H9 (cell line): ENCODE data around the gene TPRG1. TPM values are rescaled to one million over a fixed set of nuclear protein-coding genes. Genes with fewer than 3 reads are reported as not detected.
A peak's percentile ranks its signal among the peaks of the same experiment; 100 is the strongest.

Source experiments
- DNase-seq: peaks from one replicate; pipeline ENCODE4 v3.0.0-alpha.2; 2017
- H2AFZ ChIP-seq: one replicate; pipeline ENCODE4 v1.6.1; 2013; ENCODE audit warnings: mild to moderate bottlenecking, low read length, control low read depth, moderate library complexity
- H2AK5ac ChIP-seq: 2 replicates; pipeline ENCODE4 v1.6.1; 2013; ENCODE audit warnings: low read length, control low read depth, mixed read lengths; ENCODE audit not compliant: insufficient read length
- H2BK120ac ChIP-seq: one replicate; pipeline ENCODE4 v1.6.1; 2013; ENCODE audit warnings: low read depth, mild to moderate bottlenecking, low read length, control low read depth, inconsistent platforms; ENCODE audit not compliant: poor library complexity, severe bottlenecking
- H2BK12ac ChIP-seq: 2 replicates; pipeline ENCODE4 v1.6.1; 2013; ENCODE audit warnings: low read length, control low read depth, mixed read lengths, low read depth; ENCODE audit not compliant: insufficient read length
- H2BK15ac ChIP-seq: 2 replicates; pipeline ENCODE4 v1.6.1; 2013; ENCODE audit warnings: low read depth, low read length, control low read depth
- H2BK20ac ChIP-seq: one replicate; pipeline ENCODE4 v1.6.1; 2013; ENCODE audit warnings: low read depth, mild to moderate bottlenecking, low read length, control low read depth, inconsistent platforms; ENCODE audit not compliant: poor library complexity, severe bottlenecking
- H2BK5ac ChIP-seq: 2 replicates; pipeline ENCODE4 v1.6.1; 2013; ENCODE audit warnings: low read length, control low read depth, mixed read lengths; ENCODE audit not compliant: insufficient read length
- H3K14ac ChIP-seq: 2 replicates; pipeline ENCODE4 v1.6.1; 2013; ENCODE audit warnings: low read length, control low read depth; ENCODE audit not compliant: insufficient read depth
- H3K18ac ChIP-seq: 2 replicates; pipeline ENCODE4 v1.6.1; 2013; ENCODE audit warnings: low read depth, mild to moderate bottlenecking, mixed read lengths, low read length, control low read depth; ENCODE audit not compliant: insufficient read length
- H3K23ac ChIP-seq: 2 replicates; pipeline ENCODE4 v1.6.1; 2013; ENCODE audit warnings: low read length, control low read depth, mixed read lengths, low read depth; ENCODE audit not compliant: insufficient read length
- H3K23me2 ChIP-seq: 2 replicates; pipeline ENCODE4 v1.6.1; 2013; ENCODE audit warnings: low read depth, mild to moderate bottlenecking, mixed read lengths, low read length, control low read depth; ENCODE audit not compliant: insufficient read length, poor library complexity, severe bottlenecking
- H3K27ac ChIP-seq: 2 replicates; pipeline ENCODE4 v1.5.1; 2013; ENCODE audit warnings: low read length, control low read depth, mixed read lengths, low read depth; ENCODE audit not compliant: insufficient read length
- H3K27me3 ChIP-seq: 2 replicates; pipeline ENCODE4 v1.6.1; 2013; ENCODE audit warnings: low read length, control low read depth, inconsistent platforms; ENCODE audit not compliant: insufficient read depth
- H3K4ac ChIP-seq: 2 replicates; pipeline ENCODE4 v1.6.1; 2013; ENCODE audit warnings: low read depth, mild to moderate bottlenecking, control low read depth, inconsistent platforms, low read length, moderate library complexity
- H3K4me1 ChIP-seq: 2 replicates; pipeline ENCODE4 v1.6.1; 2013; ENCODE audit warnings: low read length, control low read depth, inconsistent platforms; ENCODE audit not compliant: insufficient read depth
- H3K4me2 ChIP-seq: 2 replicates; pipeline ENCODE4 v1.6.1; 2013; ENCODE audit warnings: low read length, control low read depth, mixed read lengths; ENCODE audit not compliant: insufficient read length, insufficient read depth
- H3K56ac ChIP-seq: 2 replicates; pipeline ENCODE4 v1.6.1; 2013; ENCODE audit warnings: low read depth, mild to moderate bottlenecking, mixed read lengths, low read length, control low read depth; ENCODE audit not compliant: insufficient read length
- H3K79me1 ChIP-seq: 2 replicates; pipeline ENCODE4 v1.6.1; 2013; ENCODE audit warnings: low read depth, mild to moderate bottlenecking, moderate library complexity, low read length, control low read depth, inconsistent platforms; ENCODE audit not compliant: insufficient read depth, poor library complexity, severe bottlenecking
- H3K79me2 ChIP-seq: 2 replicates; pipeline ENCODE4 v1.6.1; 2013; ENCODE audit warnings: low read length, control low read depth, inconsistent platforms; ENCODE audit not compliant: insufficient read depth
- H3K9ac ChIP-seq: 2 replicates; pipeline ENCODE4 v1.6.1; 2013; ENCODE audit warnings: low read length, control low read depth, mixed read lengths; ENCODE audit not compliant: insufficient read length; ENCODE audit errors: extremely low read depth
- H3K9me3 ChIP-seq: one replicate; pipeline ENCODE4 v1.6.1; 2013; ENCODE audit warnings: low read depth, low read length, inconsistent platforms; ENCODE audit not compliant: control insufficient read depth
- H3T11ph ChIP-seq: one replicate; pipeline ENCODE4 v1.6.1; 2013; ENCODE audit warnings: mild to moderate bottlenecking, low read length, control low read depth, inconsistent platforms
- H4K20me1 ChIP-seq: one replicate; pipeline ENCODE4 v1.6.1; 2013; ENCODE audit not compliant: control insufficient read depth, insufficient read length, insufficient read depth
- H4K5ac ChIP-seq: 2 replicates; pipeline ENCODE4 v1.6.1; 2013; ENCODE audit warnings: low read depth, mild to moderate bottlenecking, mixed read lengths, low read length, control low read depth; ENCODE audit not compliant: insufficient read length
- H4K8ac ChIP-seq: replicated peaks from 2 replicates; pipeline ENCODE4 v1.6.1; 2013; ENCODE audit warnings: low read length, control low read depth, mixed read lengths, low read depth; ENCODE audit not compliant: insufficient read length
- H4K91ac ChIP-seq: 2 replicates; pipeline ENCODE4 v1.6.1; 2013; ENCODE audit warnings: low read depth, mild to moderate bottlenecking, moderate library complexity, mixed read lengths, low read length, control low read depth; ENCODE audit not compliant: insufficient read length
- H3K27ac Mint-ChIP-seq, 3 experiments: 2 replicates in 2 of 3; 3 replicates in 1 of 3; pipeline ENCODE4 v1.8.0; 2020 to 2021; ENCODE audit warnings: mixed read lengths in 3 of 3, mild to moderate bottlenecking in 1 of 3, moderate library complexity in 1 of 3
- H3K27me3 Mint-ChIP-seq: 2 replicates; pipeline ENCODE4 v1.8.0; 2021; ENCODE audit warnings: low read depth, mild to moderate bottlenecking, moderate library complexity, mixed read lengths
- H3K36me3 Mint-ChIP-seq, 3 experiments: 2 replicates in 2 of 3; 3 replicates in 1 of 3; pipeline ENCODE4 v1.8.0; 2020 to 2021; ENCODE audit warnings: low read depth in 3 of 3, mixed read lengths in 3 of 3; ENCODE audit not compliant: insufficient read depth in 1 of 3
- H3K4me1 Mint-ChIP-seq, 2 experiments: 2 replicates each; pipeline ENCODE4 v1.8.0; 2020; ENCODE audit warnings: mixed read lengths in 2 of 2
- H3K4me3 Mint-ChIP-seq, 2 experiments: 2 replicates in 1 of 2; 3 replicates in 1 of 2; pipeline ENCODE4 v1.8.0; 2020 to 2021; ENCODE audit warnings: mild to moderate bottlenecking in 2 of 2, mixed read lengths in 2 of 2, moderate library complexity in 1 of 2
- H3K9me3 Mint-ChIP-seq, 2 experiments: 2 replicates in 1 of 2; 3 replicates in 1 of 2; pipeline ENCODE4 v1.8.0; 2020; ENCODE audit warnings: mild to moderate bottlenecking in 2 of 2, mixed read lengths in 2 of 2, moderate library complexity in 1 of 2
- WGBS: extraction: QIAGEN DNeasy Blood & Tissue Kit; methylation state at CpG from one replicate; pipeline ENCODE4 v1.1.7; 2013; ENCODE audit warnings: missing lambda C conversion rate, low lambda C conversion rate, mixed read lengths; ENCODE audit not compliant: insufficient read length; ENCODE audit errors: extremely low coverage; 5-methylcytosine and 5-hydroxymethylcytosine counted together
- total RNA-seq: library from RNA; stranded (reverse); gene quantifications from 2 replicates; pipeline ENCODE4 v1.2.1, GENCODE V29; 2021
- TF ChIP-seq, protein P1 (sequence below): fragments of 200-600 bp; sonication (generic); conservative IDR thresholded peaks from 3 replicates; pipeline ENCODE4 v1.8.0; 2021; ENCODE audit warnings: antibody characterized with exemption, mild to moderate bottlenecking

The TPRG1 gene
- total RNA-seq, 1 experiment from 2014 or later: 0.66 TPM

DNA sequence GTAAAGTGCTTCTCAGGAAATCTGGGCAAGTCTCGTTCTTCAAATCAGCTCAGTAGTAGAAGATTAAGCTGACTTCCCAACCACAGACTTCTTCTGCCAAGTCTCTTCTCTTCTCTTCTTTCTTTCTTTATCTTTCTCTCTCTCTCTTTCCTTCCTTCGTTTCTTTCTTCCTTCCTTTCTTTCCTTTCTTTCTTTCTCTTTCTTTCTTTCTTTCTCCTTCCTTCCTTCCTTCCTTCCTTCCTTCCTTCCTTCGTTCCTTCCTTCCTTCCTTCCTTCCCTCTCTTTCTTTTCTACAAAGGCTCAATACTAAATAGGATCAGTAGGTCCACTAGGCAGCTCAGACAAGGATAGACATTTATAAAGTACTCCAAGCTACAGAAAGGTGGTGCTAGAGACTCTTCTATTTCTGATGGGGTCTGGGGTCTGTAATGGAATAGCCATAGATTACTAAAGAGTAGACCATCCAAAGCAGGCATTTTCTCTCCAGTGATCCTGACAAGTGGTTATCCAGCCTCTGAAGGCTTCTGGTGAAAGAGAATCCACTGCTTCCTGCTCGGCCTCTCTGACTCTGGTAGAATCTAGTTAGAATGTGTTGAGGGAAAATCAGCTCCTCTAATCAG is 100.8 kb downstream of the TPRG1 start:
- H3K9me3 ChIP-seq: no peaks in the 10 kb centered on the region
- WGBS: no CpG with 5 or more reads among the region's 4 CpGs
- no peak overlapping the region for H4K8ac ChIP-seq
- TF ChIP-seq, protein P1, sequence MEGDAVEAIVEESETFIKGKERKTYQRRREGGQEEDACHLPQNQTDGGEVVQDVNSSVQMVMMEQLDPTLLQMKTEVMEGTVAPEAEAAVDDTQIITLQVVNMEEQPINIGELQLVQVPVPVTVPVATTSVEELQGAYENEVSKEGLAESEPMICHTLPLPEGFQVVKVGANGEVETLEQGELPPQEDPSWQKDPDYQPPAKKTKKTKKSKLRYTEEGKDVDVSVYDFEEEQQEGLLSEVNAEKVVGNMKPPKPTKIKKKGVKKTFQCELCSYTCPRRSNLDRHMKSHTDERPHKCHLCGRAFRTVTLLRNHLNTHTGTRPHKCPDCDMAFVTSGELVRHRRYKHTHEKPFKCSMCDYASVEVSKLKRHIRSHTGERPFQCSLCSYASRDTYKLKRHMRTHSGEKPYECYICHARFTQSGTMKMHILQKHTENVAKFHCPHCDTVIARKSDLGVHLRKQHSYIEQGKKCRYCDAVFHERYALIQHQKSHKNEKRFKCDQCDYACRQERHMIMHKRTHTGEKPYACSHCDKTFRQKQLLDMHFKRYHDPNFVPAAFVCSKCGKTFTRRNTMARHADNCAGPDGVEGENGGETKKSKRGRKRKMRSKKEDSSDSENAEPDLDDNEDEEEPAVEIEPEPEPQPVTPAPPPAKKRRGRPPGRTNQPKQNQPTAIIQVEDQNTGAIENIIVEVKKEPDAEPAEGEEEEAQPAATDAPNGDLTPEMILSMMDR: peak; percentile 76
- H2AFZ ChIP-seq: no peak overlapping the region
- H2BK12ac ChIP-seq: no peak overlapping the region
- no peak overlapping the region for H4K91ac ChIP-seq
- no peaks in the 10 kb centered on the region for H3K4me1 ChIP-seq
- no peak overlapping the region for H3K18ac ChIP-seq
- no peaks in the 10 kb centered on the region for H3K9me3 Mint-ChIP-seq
- no peaks in the 10 kb centered on the region for H3K27me3 ChIP-seq
- no peaks in the 10 kb centered on the region for H3K36me3 Mint-ChIP-seq
- H2BK120ac ChIP-seq: no peak overlapping the region
- H3K23me2 ChIP-seq: no peaks in the 10 kb centered on the region
- H3K27me3 Mint-ChIP-seq: no peaks in the 10 kb centered on the region
- H4K20me1 ChIP-seq: no peaks in the 10 kb centered on the region
- no peak overlapping the region for H2BK5ac ChIP-seq
- H3K4ac ChIP-seq: no peak overlapping the region
- no peak overlapping the region for H3K14ac ChIP-seq
- H3K9ac ChIP-seq: no peak overlapping the region
- no peak overlapping the region for H3K4me3 Mint-ChIP-seq
- no peaks in the 10 kb centered on the region for H3K79me1 ChIP-seq
- no peak overlapping the region for H2AK5ac ChIP-seq
- H3K27ac ChIP-seq: no peak overlapping the region
- no peak overlapping the region for H2BK15ac ChIP-seq
- H2BK20ac ChIP-seq: no peak overlapping the region
- no peak overlapping the region for H4K5ac ChIP-seq
- H3T11ph ChIP-seq: no peak overlapping the region
- H3K56ac ChIP-seq: no peak overlapping the region
- H3K4me2 ChIP-seq: no peak overlapping the region
- no peak for DNase-seq
- H3K79me2 ChIP-seq: no peaks in the 10 kb centered on the region
- peaks cover 3 to 12% of the 10 kb centered on the region in 2 experiments; a peak in 3 of 4 replicates for H3K4me1 Mint-ChIP-seq
- no peak overlapping the region for H3K23ac ChIP-seq
- H3K27ac Mint-ChIP-seq: 0 out of 7 replicates have a peak overlapping the region, but pooled peaks of 1 of the 3 experiments have one; percentile 1
